ENCODE measurements around the gene COMMD6.
"Not testable (repeated sequence)": the region's sequence is repeated elsewhere in the genome, so short reads cannot be mapped to it uniquely, and the experiment has no call there.

Gene COMMD6

DNA sequence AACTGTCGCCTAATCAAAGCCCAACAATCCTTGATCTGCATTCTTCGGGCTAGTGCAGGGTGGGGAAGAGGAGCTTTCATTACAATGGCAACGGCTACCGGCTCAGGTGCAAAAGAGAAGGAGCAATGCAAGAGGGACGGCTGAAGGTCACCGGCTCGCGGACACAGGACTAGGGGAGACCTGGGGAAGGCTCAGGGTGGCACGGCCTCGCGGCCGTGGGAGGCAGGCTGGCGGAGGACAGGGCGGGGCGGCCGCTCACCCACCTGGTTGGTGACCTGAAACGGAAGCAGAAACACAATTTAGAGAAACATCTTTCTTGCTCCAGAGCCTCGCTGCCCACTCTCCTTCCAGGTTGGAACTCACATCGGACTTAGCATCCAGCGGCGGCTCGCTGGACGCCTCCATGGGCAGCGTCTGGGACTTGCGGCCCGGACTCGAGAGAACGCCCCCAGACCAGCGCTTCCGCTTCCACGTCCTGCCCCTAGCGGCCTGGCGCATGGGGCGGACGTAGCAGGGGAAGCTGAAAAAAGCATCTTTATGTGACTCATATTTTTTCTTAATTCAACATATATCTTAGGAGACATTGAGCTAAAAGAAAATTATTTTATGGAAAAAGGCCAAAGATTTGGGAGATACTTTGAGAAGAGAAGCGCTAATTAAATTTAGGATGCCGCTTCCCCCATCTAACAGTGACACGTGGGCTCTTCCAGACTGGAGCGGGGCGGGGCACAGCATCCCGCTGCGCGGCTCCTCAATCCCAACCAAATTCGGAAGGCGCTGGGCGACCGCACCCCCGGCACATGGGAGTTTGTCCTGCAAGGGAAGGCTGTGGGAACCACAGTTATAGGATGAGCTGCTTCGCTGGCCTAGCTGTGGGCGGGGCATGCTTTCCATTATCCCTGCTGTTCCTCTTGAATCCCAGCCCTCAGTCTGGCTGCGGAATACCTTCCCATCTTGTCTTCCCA, at the start of gene COMMD6:
Gene COMMD6, minus strand, starts transcription at position 441 of the 965 bp plus-strand sequence. Its CDS starts 36 bp downstream, at position 405.
- DNase-seq (ENCODE audit: low read depth), result peak; percentile 58

GRCh38 chr13:75585153-75585552, 47.5 kb upstream of the COMMD6 start:
- DNase-seq (ENCODE audit: low read depth), result no peak

DNA sequence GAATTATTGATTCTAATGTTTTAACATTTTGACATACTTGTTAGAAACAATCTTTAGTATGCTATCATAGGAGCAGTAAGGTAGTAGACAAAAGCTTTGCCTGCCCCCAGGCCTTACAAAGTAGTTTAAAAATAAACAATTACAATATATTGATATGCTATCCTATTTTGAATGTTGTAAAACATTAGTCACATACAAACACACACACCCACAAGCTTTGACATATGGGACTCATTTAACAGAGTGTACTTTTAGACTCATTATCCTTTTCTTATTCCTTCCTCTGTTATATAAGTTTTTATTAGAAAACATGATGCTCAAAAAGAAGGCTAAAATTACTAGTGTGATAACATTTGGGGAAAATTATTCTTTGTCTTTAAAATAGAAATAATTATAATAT, 45.5 kb upstream of the COMMD6 start:
- no peak for DNase-seq (ENCODE audit: low read depth)

DNA sequence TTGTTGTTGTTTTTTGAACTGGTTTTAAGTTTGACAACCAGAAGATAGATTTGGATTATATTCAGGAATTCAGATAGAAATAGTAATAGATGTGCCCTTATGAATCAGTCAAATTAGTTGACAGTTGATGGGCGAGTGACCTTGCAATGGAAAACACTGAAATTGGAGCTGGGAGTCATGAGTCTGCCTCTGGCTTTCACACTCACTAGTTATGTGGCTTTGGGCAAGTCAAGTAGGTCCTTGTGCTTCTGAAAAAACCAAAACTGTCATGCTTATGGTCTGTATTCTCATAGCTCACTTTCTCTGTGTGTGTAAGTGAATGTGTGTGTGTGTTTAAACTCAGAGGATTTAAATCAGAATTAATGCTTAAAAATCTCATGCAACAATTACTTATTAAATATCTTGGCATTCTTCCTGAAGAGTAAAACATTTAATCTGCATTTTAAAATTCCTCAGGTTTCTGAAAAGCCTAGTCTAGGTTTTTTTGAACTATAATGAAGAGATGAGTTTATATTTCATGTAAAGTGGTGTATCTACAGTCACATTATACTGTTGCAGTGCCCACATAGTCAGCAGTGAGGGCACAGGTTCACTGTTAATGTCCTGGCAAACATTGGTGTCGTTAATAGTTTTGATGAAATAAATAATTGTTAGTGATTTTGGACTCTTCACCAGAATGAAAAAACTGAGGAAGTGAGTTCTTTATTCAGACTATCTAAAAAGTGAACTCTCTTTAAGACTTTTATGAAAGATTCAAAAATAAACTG, 44.4 kb upstream of the COMMD6 start:
- DNase-seq (ENCODE audit: low read depth), result no peak

DNA sequence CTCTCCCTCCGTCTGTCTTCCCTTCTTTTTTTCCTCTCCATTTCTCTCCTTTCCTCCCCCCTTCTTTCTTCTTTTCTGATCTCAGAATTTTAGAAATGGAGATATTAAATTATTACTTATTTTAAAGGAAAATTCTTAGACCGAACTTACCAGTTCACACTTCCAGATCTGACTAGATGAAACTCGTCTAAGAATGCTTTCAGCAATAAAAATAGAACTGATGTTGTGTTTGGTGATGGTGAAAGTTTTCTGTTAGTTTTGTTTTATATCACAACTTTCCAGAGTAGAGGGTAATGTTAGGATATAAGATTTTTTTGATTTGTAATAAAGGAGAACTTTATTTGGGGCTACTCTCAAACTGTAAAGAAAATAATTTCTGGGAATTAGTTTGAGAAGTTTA, 41.9 kb upstream of the COMMD6 start:
- DNase-seq (ENCODE audit: low read depth), result no peak

- DNase-seq (ENCODE audit: low read depth), result no peak
Measured at GRCh38 chr13:75569576-75569975, 31.9 kb upstream of the COMMD6 start.

- no peak for DNase-seq (ENCODE audit: low read depth)
Measured at GRCh38 chr13:75566658-75567057, 29.0 kb upstream of the COMMD6 start.

DNA sequence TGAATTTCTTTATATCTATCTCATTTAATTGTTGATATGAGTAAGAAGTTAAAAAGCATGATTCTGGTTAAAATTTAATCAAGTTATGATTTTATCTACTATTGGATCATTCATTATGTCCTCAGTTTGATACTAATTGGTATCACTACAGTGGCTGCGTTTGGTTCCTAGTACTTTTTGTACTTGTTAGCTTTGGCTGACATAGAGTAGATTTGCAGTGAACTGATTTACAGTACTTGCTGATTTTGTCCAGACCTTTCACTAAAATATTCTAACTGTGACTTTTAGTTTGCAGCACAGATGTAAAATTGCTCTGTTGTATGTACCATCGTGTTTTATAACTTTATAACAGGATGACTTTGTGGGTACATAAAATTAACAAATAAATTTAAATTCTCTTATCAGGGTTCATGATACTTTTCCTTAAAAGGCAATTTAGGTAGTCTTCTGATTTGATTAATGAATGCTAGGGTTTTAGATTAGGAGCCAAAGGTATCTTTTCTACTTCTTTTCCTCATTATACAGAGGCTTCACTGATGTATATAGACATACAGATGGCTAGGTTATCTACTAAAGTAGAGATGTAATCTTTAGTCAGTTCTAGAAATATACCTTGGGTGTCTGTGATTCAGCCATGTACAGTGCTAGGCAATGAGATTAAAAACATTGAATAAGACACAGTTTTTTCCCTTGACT, 20.7 kb upstream of the COMMD6 start:
- DNase-seq (ENCODE audit: low read depth), result no peak

GRCh38 chr13:75556961-75557360, 19.3 kb upstream of the COMMD6 start:
- DNase-seq (ENCODE audit: low read depth), result no peak

- no peak for DNase-seq (ENCODE audit: low read depth)
Measured at GRCh38 chr13:75555836-75556235, 18.2 kb upstream of the COMMD6 start.

- DNase-seq (ENCODE audit: low read depth), result no peak
Measured at GRCh38 chr13:75554981-75555380, 17.3 kb upstream of the COMMD6 start.

DNA sequence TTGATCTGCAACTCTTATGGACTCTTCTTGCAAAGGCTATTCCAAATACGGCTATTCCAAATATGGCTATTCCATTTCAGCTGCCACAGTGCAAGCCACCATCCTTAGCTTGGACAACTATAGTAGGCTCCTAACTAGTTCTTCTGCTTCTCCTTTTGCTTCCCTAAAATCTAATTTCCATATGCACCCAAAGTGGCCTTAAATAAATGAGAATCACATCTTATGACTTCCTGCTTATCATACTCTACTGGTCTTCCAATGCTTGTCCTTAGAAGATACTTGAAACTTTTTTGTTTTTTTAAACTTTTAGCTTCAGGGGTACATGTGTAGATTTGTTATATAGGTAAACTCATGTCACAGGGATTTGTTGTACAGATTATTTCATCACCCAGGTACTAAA, 16.8 kb upstream of the COMMD6 start:
- no peak for DNase-seq (ENCODE audit: low read depth)

GRCh38 chr13:75550159-75550567, 12.5 kb upstream of the COMMD6 start:
- DNase-seq (ENCODE audit: low read depth), result no peak

GRCh38 chr13:75549262-75550158, 11.9 kb upstream of the COMMD6 start, which contains the start of gene UCHL3:
TSS of gene UCHL3 (plus strand) at chr13:75549791. CDS start at chr13:75549821, 30 bp downstream.
- peak; percentile 97 for DNase-seq (ENCODE audit: low read depth)

DNA sequence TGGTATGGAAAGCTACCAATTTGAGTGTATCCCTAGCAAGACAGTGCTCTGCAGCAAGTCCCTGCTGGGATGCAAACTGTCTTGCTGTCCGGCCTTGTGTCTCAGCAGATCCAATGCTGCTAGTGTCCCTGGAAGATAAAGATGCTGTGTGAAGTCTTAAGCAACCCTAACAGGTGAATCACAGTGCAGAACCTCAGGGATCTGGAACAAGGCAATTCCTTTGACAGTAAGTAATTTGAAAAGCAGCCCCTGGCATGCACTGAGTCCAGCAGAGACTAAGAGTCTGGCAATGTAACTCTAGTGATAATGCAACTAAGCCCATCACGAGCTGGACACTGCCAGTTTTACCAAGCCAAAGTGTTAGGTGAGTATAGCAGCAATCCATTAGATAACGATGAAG, 10.3 kb upstream of the COMMD6 start:
- DNase-seq (ENCODE audit: low read depth), result no peak

- DNase-seq (ENCODE audit: low read depth), result not testable (repeated sequence)
Measured at GRCh38 chr13:75545386-75545785, 7.7 kb upstream of the COMMD6 start.

- no peak for DNase-seq (ENCODE audit: low read depth)
Measured at GRCh38 chr13:75544681-75545330, 7.2 kb upstream of the COMMD6 start.

DNA sequence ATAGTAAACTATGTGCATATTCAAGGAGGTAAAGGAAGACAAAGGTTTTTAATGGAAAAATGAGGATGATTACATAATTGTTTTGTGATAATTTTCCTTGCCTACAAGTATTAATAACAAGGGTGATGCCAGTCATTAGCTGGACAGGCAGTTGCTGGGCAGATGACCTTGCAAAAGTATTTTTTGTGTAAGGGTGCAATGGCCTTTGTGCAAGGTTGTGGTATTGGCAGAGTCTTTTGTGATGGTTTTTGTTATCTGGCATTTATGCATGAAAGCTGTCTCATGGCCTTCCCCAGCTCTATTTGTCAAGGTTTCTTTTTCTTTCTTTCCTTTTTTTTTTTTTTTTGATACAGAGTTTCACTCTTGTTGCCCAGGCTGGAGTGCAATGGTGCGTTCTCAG, 4.3 kb upstream of the COMMD6 start:
- DNase-seq (ENCODE audit: low read depth), result no peak

GRCh38 chr13:75541287-75541686, 3.6 kb upstream of the COMMD6 start:
- DNase-seq (ENCODE audit: low read depth), result no peak

DNA sequence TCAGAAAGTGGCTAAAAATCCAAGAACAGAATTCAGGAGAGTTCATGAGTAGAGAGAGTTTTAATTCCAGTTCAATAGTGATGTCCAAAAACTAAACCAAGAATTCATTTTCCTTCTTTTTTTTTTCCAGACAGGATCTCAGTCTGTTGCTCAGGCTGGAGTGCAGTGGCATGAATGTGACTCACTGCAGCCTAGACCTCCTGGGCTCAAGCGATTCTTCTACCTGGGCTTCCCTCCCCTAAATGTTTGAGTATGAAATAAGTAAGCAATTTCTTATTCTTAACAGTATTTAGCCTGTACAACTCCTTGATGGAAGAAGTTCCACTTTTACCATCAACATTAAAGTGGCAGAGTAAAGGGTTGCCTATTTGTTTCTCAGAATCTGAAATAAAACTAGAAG, 3.8 kb downstream of the COMMD6 start:
- DNase-seq (ENCODE audit: low read depth), result no peak

DNA sequence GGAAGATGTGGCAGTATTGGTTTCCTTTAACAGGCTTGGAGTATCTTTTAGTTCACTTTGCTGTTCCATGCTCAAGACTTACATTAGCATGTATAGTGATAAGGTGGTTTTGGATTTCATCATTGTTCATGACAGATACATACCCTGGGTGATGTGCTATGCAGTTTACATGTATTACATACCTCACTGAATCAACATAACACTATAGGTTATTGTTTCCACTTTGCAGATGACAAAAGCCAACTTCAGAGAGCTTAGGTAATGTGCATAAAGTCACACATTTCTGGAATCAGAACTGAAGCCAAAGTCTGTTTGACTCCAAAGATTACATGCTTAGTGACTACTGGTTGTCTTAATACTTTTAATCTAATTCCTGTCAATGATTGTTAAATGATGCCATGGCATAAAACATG, 7.1 kb downstream of the COMMD6 start:
- no peak for DNase-seq (ENCODE audit: low read depth)
